Keratinocyte (primary cell): ENCODE measurements around the gene SF1. TPM values are rescaled to one million over a fixed set of nuclear protein-coding genes. Genes with fewer than 3 reads are reported as not detected.

Source experiments
- DNase-seq: peaks from one replicate; pipeline ENCODE4 v3.0.0-alpha.2; 2011; ENCODE audit warnings: low read depth, missing footprints, low spot score
- FAIRE-seq: peaks from 2 replicates; lab custom pipeline; 2011; peaks lifted over from hg19 to GRCh38; lab: Jason Lieb, UNC
- H2AFZ ChIP-seq: 2 replicates; pipeline ENCODE4 v1.6.0; 2012; ENCODE audit warnings: low read length, control low read depth, inconsistent platforms; ENCODE audit not compliant: control insufficient read depth
- H3K27ac ChIP-seq: 2 replicates; pipeline ENCODE4 v1.5.1; 2011; ENCODE audit warnings: low read length; ENCODE audit not compliant: control insufficient read depth, insufficient read depth
- H3K27me3 ChIP-seq: 3 replicates; pipeline ENCODE4 v1.6.0; 2011; ENCODE audit warnings: low read length; ENCODE audit not compliant: control insufficient read depth, insufficient read depth; ENCODE audit errors: extremely low read depth
- H3K36me3 ChIP-seq, 2 experiments: 2 replicates in 1 of 2; 3 replicates in 1 of 2; pipeline ENCODE4 v1.5.1; 2011; ENCODE audit warnings: low read length in 2 of 2, mild to moderate bottlenecking in 1 of 2; ENCODE audit not compliant: control insufficient read depth in 2 of 2, insufficient read depth in 2 of 2; ENCODE audit errors: extremely low read depth in 1 of 2
- H3K4me1 ChIP-seq: 3 replicates; pipeline ENCODE4 v1.5.1; 2011; ENCODE audit warnings: low read length; ENCODE audit not compliant: control insufficient read depth, insufficient read depth; ENCODE audit errors: extremely low read depth
- H3K4me2 ChIP-seq: 3 replicates; pipeline ENCODE4 v1.6.0; 2011; ENCODE audit warnings: low read depth, low read length; ENCODE audit not compliant: control insufficient read depth, insufficient read depth; ENCODE audit errors: extremely low read depth
- H3K4me3 ChIP-seq, 3 experiments: fragments of 200-600 bp in 1 of 3; sonication (generic) in 1 of 3; 2 replicates in 2 of 3; 3 replicates in 1 of 3; pipeline ENCODE4 v1.5.1; 2011 to 2016; ENCODE audit warnings: low read length in 3 of 3, mild to moderate bottlenecking in 3 of 3, control low read depth in 2 of 3, inconsistent platforms in 1 of 3, low read depth in 1 of 3, mixed read lengths in 1 of 3, mixed run types in 1 of 3, moderate library complexity in 1 of 3; ENCODE audit not compliant: control insufficient read depth in 2 of 3, insufficient read depth in 2 of 3; ENCODE audit errors: extremely low read depth in 1 of 3
- H3K79me2 ChIP-seq: 2 replicates; pipeline ENCODE4 v1.6.0; 2012; ENCODE audit warnings: low read length; ENCODE audit not compliant: control insufficient read depth, insufficient read depth
- H3K9ac ChIP-seq: 3 replicates; pipeline ENCODE4 v1.6.0; 2011; ENCODE audit warnings: low read length; ENCODE audit not compliant: control insufficient read depth, insufficient read depth; ENCODE audit errors: extremely low read depth
- H3K9me1 ChIP-seq: 3 replicates; pipeline ENCODE4 v1.6.0; 2011; ENCODE audit warnings: low read length; ENCODE audit not compliant: control insufficient read depth, insufficient read depth; ENCODE audit errors: extremely low read depth
- H3K9me3 ChIP-seq: 2 replicates; pipeline ENCODE4 v1.5.1; 2012; ENCODE audit warnings: low read depth, low read length; ENCODE audit not compliant: control insufficient read depth
- H4K20me1 ChIP-seq: 3 replicates; pipeline ENCODE4 v1.6.0; 2011; ENCODE audit warnings: low read length; ENCODE audit not compliant: control insufficient read depth, insufficient read depth; ENCODE audit errors: extremely low read depth
- EZH2 ChIP-seq: IDR thresholded peaks from one replicate; pipeline ENCODE4 v1.6.1; 2012; ENCODE audit warnings: inconsistent platforms, mild to moderate bottlenecking, low read length, moderate library complexity
- dilution Hi-C: fragments of 300-500 bp; cut with MboI; formaldehyde crosslinking; loops from one replicate; pipeline ENCODE4 v1.7.0; 2020; ENCODE audit warnings: low sequenced_read_pairs; ENCODE audit not compliant: extremely low pct_ligation_motif_present
- polyA plus RNA-seq, 5 experiments: library from polyadenylated mRNA; depleted of rRNA in 3 of 5; stranded (reverse) in 3 of 5; stranded (forward) in 1 of 5; unstranded in 1 of 5; fragments of >200 nt; gene quantifications; 1 replicate in 1 of 5; 2 replicates in 3 of 5; 3 replicates in 1 of 5; pipeline versions ENCODE4 v1.2.1 to v1.2.3, GENCODE V29; 2011 to 2012; ENCODE audit warnings: missing spikeins in 2 of 5, low read depth in 1 of 5, low replicate concordance in 1 of 5
- TF ChIP-seq, protein P1 (sequence below), 3 experiments: IDR thresholded peaks in 1 of 3; conservative IDR thresholded peaks in 1 of 3; optimal IDR thresholded peaks in 1 of 3; 2 replicates in 2 of 3; 3 replicates in 1 of 3; pipeline versions ENCODE3 to v1.5.1; 2011; ENCODE audit warnings: low read length in 3 of 3, mild to moderate bottlenecking in 3 of 3, moderate library complexity in 2 of 3, control low read depth in 1 of 3, inconsistent platforms in 1 of 3; ENCODE audit not compliant: insufficient read depth in 2 of 3; ENCODE audit errors: extremely low read depth in 1 of 3

Gene SF1
- polyA plus RNA-seq, 1 donor (not counting 4 experiments of a cell fraction or from before 2014, with no cell fraction given): 54.5 TPM

DNA sequence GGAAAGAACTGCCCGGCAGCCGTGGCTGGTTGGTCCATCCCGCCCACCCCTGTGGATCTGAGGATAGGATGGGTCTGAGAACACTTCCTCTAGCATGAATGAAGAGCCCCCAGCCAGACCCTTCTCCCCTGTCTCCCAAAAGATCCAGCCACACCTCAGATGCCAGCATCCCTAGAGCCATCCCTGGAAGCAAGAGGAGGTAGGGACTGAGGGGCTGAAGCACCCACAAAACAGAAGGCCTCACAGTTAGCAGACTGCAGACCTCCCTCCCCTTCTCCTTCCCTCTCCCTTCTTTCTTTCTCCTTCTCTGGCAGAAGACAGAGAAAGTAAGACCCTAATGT lies 57.0 kb downstream of the SF1 start:
- Histone ChIP-seq H3K9me1 (no peaks in the 10 kb centered on the region), H3K36me3 (no peaks in the 10 kb centered on the region), H3K4me3 (no peak overlapping the region), H3K4me2 (no peak overlapping the region), H3K9me3 (no peaks in the 10 kb centered on the region), H3K27ac (no peak overlapping the region), H3K27me3 (peaks cover 56% of the 10 kb centered on the region), H3K4me1 (no peaks in the 10 kb centered on the region), H3K9ac (no peak overlapping the region), H3K79me2 (no peaks in the 10 kb centered on the region), H2AFZ (no peak overlapping the region), H4K20me1 (no peaks in the 10 kb centered on the region)
- FAIRE-seq: no peak
- no peak for TF ChIP-seq EZH2
- TF ChIP-seq, protein P1, sequence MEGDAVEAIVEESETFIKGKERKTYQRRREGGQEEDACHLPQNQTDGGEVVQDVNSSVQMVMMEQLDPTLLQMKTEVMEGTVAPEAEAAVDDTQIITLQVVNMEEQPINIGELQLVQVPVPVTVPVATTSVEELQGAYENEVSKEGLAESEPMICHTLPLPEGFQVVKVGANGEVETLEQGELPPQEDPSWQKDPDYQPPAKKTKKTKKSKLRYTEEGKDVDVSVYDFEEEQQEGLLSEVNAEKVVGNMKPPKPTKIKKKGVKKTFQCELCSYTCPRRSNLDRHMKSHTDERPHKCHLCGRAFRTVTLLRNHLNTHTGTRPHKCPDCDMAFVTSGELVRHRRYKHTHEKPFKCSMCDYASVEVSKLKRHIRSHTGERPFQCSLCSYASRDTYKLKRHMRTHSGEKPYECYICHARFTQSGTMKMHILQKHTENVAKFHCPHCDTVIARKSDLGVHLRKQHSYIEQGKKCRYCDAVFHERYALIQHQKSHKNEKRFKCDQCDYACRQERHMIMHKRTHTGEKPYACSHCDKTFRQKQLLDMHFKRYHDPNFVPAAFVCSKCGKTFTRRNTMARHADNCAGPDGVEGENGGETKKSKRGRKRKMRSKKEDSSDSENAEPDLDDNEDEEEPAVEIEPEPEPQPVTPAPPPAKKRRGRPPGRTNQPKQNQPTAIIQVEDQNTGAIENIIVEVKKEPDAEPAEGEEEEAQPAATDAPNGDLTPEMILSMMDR (optimal IDR thresholded peaks at IDR 0.05 in 1 of 3, IDR thresholded peaks at IDR 0.05 in 1 of 3, conservative IDR thresholded peaks at IDR 0.05 in 1 of 3; ENCODE audit: extremely low read depth in 1 of 3, insufficient read depth in 2 of 3, low read length in 3 of 3): no peak
- dilution Hi-C loops: no loop called here
- no peak for DNase-seq

DNA sequence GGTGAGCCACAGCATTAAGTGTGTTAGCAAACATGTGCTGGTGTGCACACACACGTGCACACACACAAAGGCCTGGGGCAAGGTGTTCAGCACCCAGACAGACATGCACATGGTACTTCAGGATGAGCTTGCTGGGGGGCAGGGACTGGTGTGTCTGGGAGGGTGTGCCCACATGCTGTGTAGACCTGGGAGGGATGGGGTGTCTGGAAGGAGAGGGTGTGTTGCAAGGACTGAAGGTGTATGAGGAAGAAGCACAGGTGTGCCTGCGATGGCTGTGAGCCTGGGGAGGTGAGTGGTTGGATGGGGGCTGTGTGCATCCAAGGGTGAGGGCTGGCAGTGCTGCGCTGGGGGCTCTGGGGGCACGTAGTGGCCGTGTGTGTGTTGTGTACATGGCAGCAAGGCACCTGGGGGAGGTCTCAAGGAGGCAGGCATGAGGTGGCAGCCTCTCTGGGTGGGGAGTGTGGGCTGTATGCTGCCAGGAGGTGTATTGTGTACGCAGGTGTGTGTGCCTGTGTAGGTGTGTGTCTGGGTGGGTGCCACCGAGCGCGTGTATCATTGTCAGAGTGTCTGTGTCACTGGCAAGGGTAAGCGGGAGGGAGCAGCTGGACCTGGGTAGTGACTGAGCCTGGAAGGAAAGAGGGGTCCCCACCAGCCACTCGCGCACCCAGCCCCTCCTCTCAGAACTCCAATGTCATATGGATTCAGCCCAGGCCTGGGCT lies 57.5 kb downstream of the SF1 start:
- no peak for FAIRE-seq
- H3K4me1 ChIP-seq: no peaks in the 10 kb centered on the region
- no peak for DNase-seq
- no peaks in the 10 kb centered on the region for H3K79me2 ChIP-seq
- peaks cover 61% of the 10 kb centered on the region for H3K27me3 ChIP-seq
- no peaks in the 10 kb centered on the region for H3K9me3 ChIP-seq
- dilution Hi-C loops: no loop called here
- H3K9me1 ChIP-seq: no peaks in the 10 kb centered on the region
- no peaks in the 10 kb centered on the region for H4K20me1 ChIP-seq
- TF ChIP-seq EZH2: peak; percentile 14
- TF ChIP-seq, protein P1 (optimal IDR thresholded peaks at IDR 0.05 in 1 of 3, IDR thresholded peaks at IDR 0.05 in 1 of 3, conservative IDR thresholded peaks at IDR 0.05 in 1 of 3; ENCODE audit: extremely low read depth in 1 of 3, insufficient read depth in 2 of 3, low read length in 3 of 3): no peak
- no peak overlapping the region for H3K27ac ChIP-seq
- H3K4me2 ChIP-seq: no peak overlapping the region
- no peak overlapping the region for H3K4me3 ChIP-seq
- H3K36me3 ChIP-seq: no peaks in the 10 kb centered on the region
- H3K9ac ChIP-seq: no peak overlapping the region
- no peak overlapping the region for H2AFZ ChIP-seq
